ENCODE measurements around the gene TMEM17. TPM values are rescaled to one million over a fixed set of nuclear protein-coding genes. Genes with fewer than 3 reads are reported as not detected.
A peak's percentile ranks its signal among the peaks of the same experiment; 100 is the strongest.

The TMEM17 gene
- total RNA-seq (1 to 10 TPM; 1.5 to 3.4 (median 2.1) TPM), polyA plus RNA-seq (under 1 TPM in 1 of 3 donors, not detected in 2; 0.73 TPM)

GRCh38 chr2:62505750-62506420 lies at the start of gene TMEM17:
TSS of gene TMEM17 (minus strand) at chr2:62506195. CDS start at chr2:62506129, 66 bp downstream.
- H3K9me3 ChIP-seq = no peaks in the 10 kb centered on the region
- no peaks in the 10 kb centered on the region for H3K27me3 ChIP-seq
- TF ChIP-seq POLR2AphosphoS5 (IDR thresholded peaks at IDR 0.05) = peak; percentile 2 to 75 (median 64)
- TF ChIP-seq CTCF (IDR thresholded peaks at IDR 0.05) = no peak
- TF ChIP-seq POLR2A (IDR thresholded peaks at IDR 0.05) = no peak
- peak in 1 of 4 donors; percentile 34 for TF ChIP-seq EP300 (IDR thresholded peaks at IDR 0.05)
- peaks cover 0 to 15% (median 7%) of the 10 kb centered on the region in 4 donors for H3K4me1 ChIP-seq
- intact Hi-C loops (cut with DNase I) = loop anchor here (2.0 to 10.0 kb wide), 4 partner anchors 34 to 271 kb away; partner anchors contain the start of gene EHBP1
- 0% methylated on average over 68 of the region's 68 CpGs for WGBS, 2 donors
- peak within 1 kb of the TSS; percentile 44 to 71 (median 66) for H3K4me3 ChIP-seq
- peaks cover 0 to 2% (median 0%) of the 10 kb centered on the region in 4 donors for H3K36me3 ChIP-seq
- peak within 1 kb of the TSS; percentile 89 to 92 (median 90) for H3K27ac ChIP-seq
- DNase-seq = peak; percentile 97

- Histone ChIP-seq H3K4me1 (peaks cover 0 to 6% (median 5%) of the 10 kb centered on the region in 4 donors), H3K36me3 (no peaks in the 10 kb centered on the region), H3K4me3 (no peak overlapping the region), H3K9me3 (no peaks in the 10 kb centered on the region), H3K27me3 (no peaks in the 10 kb centered on the region), H3K27ac (no peak overlapping the region)
- intact Hi-C loops (cut with DNase I) = no loop called here
- no peak for DNase-seq
- TF ChIP-seq POLR2A (IDR thresholded peaks at IDR 0.05) = no peak
- TF ChIP-seq CTCF (IDR thresholded peaks at IDR 0.05) = no peak
- no peak for TF ChIP-seq EP300 (IDR thresholded peaks at IDR 0.05)
- TF ChIP-seq POLR2AphosphoS5 (IDR thresholded peaks at IDR 0.05) = no peak
Measured at GRCh38 chr2:62554440-62554839, 48.4 kb upstream of the TMEM17 start.

- no peaks in the 10 kb centered on the region for H3K27me3 ChIP-seq
- WGBS, 2 donors = 92 to 96% methylated on average over 2 of the region's 2 CpGs
- H3K36me3 ChIP-seq = no peaks in the 10 kb centered on the region
- intact Hi-C loops (cut with DNase I) = no loop called here
- no peaks in the 10 kb centered on the region for H3K9me3 ChIP-seq
- no peaks in the 10 kb centered on the region for H3K4me1 ChIP-seq
- H3K4me3 ChIP-seq = no peak overlapping the region
- no peak overlapping the region for H3K27ac ChIP-seq
- DNase-seq = no peak
- TF ChIP-seq POLR2A (IDR thresholded peaks at IDR 0.05) (no peak), CTCF (IDR thresholded peaks at IDR 0.05) (no peak), POLR2AphosphoS5 (IDR thresholded peaks at IDR 0.05) (no peak), EP300 (IDR thresholded peaks at IDR 0.05) (no peak)
Measured at GRCh38 chr2:62550461-62550860, 44.5 kb upstream of the TMEM17 start.

- TF ChIP-seq POLR2A (IDR thresholded peaks at IDR 0.05) (no peak), EP300 (IDR thresholded peaks at IDR 0.05) (no peak), POLR2AphosphoS5 (IDR thresholded peaks at IDR 0.05) (no peak), CTCF (IDR thresholded peaks at IDR 0.05) (no peak)
- intact Hi-C loops (cut with DNase I) = no loop called here
- 9 to 54% methylated on average over 3 of the region's 3 CpGs for WGBS, 2 donors
Measured at GRCh38 chr2:62547854-62548253, 41.9 kb upstream of the TMEM17 start.

More at GRCh38 chr2:62547854-62548253, 41.9 kb upstream of the TMEM17 start:
- Histone ChIP-seq H3K27me3 (no peaks in the 10 kb centered on the region), H3K4me3 (no peak overlapping the region), H3K27ac (no peak overlapping the region), H3K4me1 (no peaks in the 10 kb centered on the region), H3K9me3 (no peaks in the 10 kb centered on the region), H3K36me3 (no peaks in the 10 kb centered on the region)
- no peak for DNase-seq
